Osteocyte (in vitro differentiated cells): ENCODE data around the gene ABLIM2. TPM values are rescaled to one million over a fixed set of nuclear protein-coding genes. Genes with fewer than 3 reads are reported as not detected.

ENCODE experiments used
- DNase-seq: peaks from one replicate; pipeline ENCODE4 v3.0.0; 2021; ENCODE audit warnings: mixed read lengths; ENCODE audit not compliant: unreplicated experiment; ENCODE audit errors: extremely low spot score
- H3K27ac Mint-ChIP-seq: one replicate; pipeline ENCODE4 v1.8.0; 2021; ENCODE audit warnings: mild to moderate bottlenecking, mixed read lengths; ENCODE audit not compliant: unreplicated experiment
- H3K27me3 Mint-ChIP-seq: one replicate; pipeline ENCODE4 v1.8.0; 2021; ENCODE audit warnings: mixed read lengths; ENCODE audit not compliant: unreplicated experiment
- H3K36me3 Mint-ChIP-seq: one replicate; pipeline ENCODE4 v1.8.0; 2021; ENCODE audit warnings: mixed read lengths; ENCODE audit not compliant: unreplicated experiment
- H3K4me1 Mint-ChIP-seq: one replicate; pipeline ENCODE4 v1.8.0; 2021; ENCODE audit warnings: mixed read lengths; ENCODE audit not compliant: unreplicated experiment
- H3K4me3 Mint-ChIP-seq: one replicate; pipeline ENCODE4 v1.8.0; 2021; ENCODE audit warnings: mild to moderate bottlenecking, moderate library complexity, mixed read lengths; ENCODE audit not compliant: unreplicated experiment
- H3K9me3 Mint-ChIP-seq: one replicate; pipeline ENCODE4 v1.8.0; 2021; ENCODE audit warnings: mixed read lengths; ENCODE audit not compliant: unreplicated experiment
- CTCF ChIP-seq: fragments of 200-600 bp; sonication (generic); IDR thresholded peaks from 2 replicates; pipeline ENCODE4 v1.5.0; 2021; ENCODE audit warnings: antibody characterized with exemption, mild to moderate bottlenecking, moderate library complexity
- total RNA-seq: library from RNA; stranded (reverse); gene quantifications from 2 replicates; pipeline ENCODE4 v1.2.1, GENCODE V29; 2021

The ABLIM2 gene
- total RNA-seq, 1 donor from 2014 or later = 0.24 TPM

- H3K4me1 Mint-ChIP-seq = peaks cover 59% of the 10 kb centered on the region
- H3K4me3 Mint-ChIP-seq = no peak overlapping the region
- no peaks in the 10 kb centered on the region for H3K36me3 Mint-ChIP-seq
- no peak overlapping the region for H3K27ac Mint-ChIP-seq
- no peaks in the 10 kb centered on the region for H3K9me3 Mint-ChIP-seq
- DNase-seq = no peak
- TF ChIP-seq CTCF = no peak
- H3K27me3 Mint-ChIP-seq = peaks cover 7% of the 10 kb centered on the region
These were observed 29.5 kb upstream of the ABLIM2 start for GRCh38 chr4:8188085-8188484.

- peaks cover 47% of the 10 kb centered on the region for H3K4me1 Mint-ChIP-seq
- no peak overlapping the region for H3K4me3 Mint-ChIP-seq
- TF ChIP-seq CTCF = no peak
- DNase-seq = no peak
- peaks cover 7% of the 10 kb centered on the region for H3K27me3 Mint-ChIP-seq
- no peaks in the 10 kb centered on the region for H3K9me3 Mint-ChIP-seq
- H3K36me3 Mint-ChIP-seq = no peaks in the 10 kb centered on the region
- no peak overlapping the region for H3K27ac Mint-ChIP-seq
These were observed 27.3 kb upstream of the ABLIM2 start for GRCh38 chr4:8185930-8186329.

GRCh38 chr4:8185295-8185694 lies 26.7 kb upstream of the ABLIM2 start:
- peak overlapping the region; percentile 7 for H3K27ac Mint-ChIP-seq
- DNase-seq = no peak
- no peaks in the 10 kb centered on the region for H3K9me3 Mint-ChIP-seq
- peaks cover 42% of the 10 kb centered on the region for H3K4me1 Mint-ChIP-seq
- no peak overlapping the region for H3K4me3 Mint-ChIP-seq
- TF ChIP-seq CTCF = no peak
- peaks cover 7% of the 10 kb centered on the region for H3K27me3 Mint-ChIP-seq
- no peaks in the 10 kb centered on the region for H3K36me3 Mint-ChIP-seq

GRCh38 chr4:8184061-8184460 lies 25.4 kb upstream of the ABLIM2 start:
- no peak for DNase-seq
- Mint-ChIP-seq H3K9me3 (no peaks in the 10 kb centered on the region), H3K36me3 (no peaks in the 10 kb centered on the region), H3K27me3 (peaks cover 7% of the 10 kb centered on the region), H3K4me3 (no peak overlapping the region), H3K4me1 (peaks cover 37% of the 10 kb centered on the region), H3K27ac (no peak overlapping the region)
- TF ChIP-seq CTCF = no peak

- Mint-ChIP-seq H3K9me3 (no peaks in the 10 kb centered on the region), H3K27ac (no peak overlapping the region)
These were observed 24.5 kb upstream of the ABLIM2 start for GRCh38 chr4:8182858-8183725.

More at GRCh38 chr4:8182858-8183725, 24.5 kb upstream of the ABLIM2 start:
- Mint-ChIP-seq H3K4me1 (peaks cover 38% of the 10 kb centered on the region), H3K27me3 (peaks cover 7% of the 10 kb centered on the region), H3K36me3 (no peaks in the 10 kb centered on the region), H3K4me3 (no peak overlapping the region)
- TF ChIP-seq CTCF = no peak
- no peak for DNase-seq
